ENCODE measurements around the gene DPPA3.
"Not testable (repeated sequence)": the region's sequence is repeated elsewhere in the genome, so short reads cannot be mapped to it uniquely, and the experiment has no call there.

DPPA3 gene

DNA sequence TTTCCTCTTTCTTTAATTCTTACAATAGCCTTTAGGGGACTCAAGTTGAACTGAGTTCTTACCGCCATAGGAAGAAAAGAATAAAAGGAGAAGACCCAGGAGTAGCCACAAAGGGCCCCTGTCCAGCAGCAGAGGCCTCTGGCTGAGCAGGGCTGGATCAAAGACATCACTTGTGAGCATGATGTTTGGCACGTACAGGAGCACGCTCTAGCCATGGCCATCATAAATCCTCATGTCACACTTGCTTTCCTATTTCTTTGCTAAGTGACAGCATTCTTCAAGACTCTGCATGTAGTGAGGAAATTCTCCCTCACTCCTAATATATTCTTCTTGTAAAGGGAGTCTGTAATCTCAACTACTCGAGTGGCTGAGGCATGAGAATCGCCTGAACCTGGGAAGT, 20.3 kb downstream of the DPPA3 start:
- no peak for DNase-seq

DNA sequence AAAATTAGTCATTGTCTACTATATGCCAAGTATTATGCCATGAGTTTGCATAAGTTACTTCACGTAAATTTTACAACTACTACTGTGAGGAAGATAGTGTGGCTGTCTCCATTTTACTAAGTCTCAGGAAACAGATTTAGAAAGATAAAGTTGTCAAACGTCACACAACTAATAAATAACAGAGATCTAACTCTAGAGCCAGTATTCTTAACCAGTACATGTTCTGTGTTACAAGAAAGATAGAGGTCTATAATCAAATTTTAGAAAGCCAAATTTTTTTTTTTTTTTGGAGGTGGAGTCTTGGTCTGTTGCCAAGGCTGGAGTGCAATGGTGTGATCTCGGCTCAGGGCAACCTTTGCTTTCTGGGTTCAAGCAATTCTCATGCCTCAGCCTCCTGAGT, 21.8 kb downstream of the DPPA3 start:
- no peak for DNase-seq

DNA sequence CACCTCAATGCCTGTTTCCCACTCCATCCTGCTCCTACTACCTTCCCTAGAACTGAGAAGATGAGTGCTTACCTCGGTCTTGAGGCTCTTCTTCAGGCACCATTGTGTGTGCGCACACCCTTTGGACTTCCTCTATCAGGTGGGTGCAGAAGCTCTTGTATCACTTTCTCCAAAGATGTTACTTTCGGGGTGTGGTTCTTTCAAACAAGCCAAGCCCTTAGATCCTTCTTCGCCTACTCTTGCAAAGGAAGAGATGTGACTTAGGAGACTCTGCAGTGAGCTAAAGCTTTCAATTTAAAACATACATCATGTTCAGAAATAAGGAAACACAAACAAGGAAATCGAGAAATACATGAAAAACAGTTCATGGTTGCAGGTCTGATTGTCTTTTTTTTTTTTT, 36.0 kb downstream of the DPPA3 start, which contains the start of gene CLEC4C:
Gene CLEC4C (minus strand): TSS at position 130 of the 400 bp plus-strand sequence. CDS start 27 bp downstream, at position 103.
- DNase-seq = no peak

DNA sequence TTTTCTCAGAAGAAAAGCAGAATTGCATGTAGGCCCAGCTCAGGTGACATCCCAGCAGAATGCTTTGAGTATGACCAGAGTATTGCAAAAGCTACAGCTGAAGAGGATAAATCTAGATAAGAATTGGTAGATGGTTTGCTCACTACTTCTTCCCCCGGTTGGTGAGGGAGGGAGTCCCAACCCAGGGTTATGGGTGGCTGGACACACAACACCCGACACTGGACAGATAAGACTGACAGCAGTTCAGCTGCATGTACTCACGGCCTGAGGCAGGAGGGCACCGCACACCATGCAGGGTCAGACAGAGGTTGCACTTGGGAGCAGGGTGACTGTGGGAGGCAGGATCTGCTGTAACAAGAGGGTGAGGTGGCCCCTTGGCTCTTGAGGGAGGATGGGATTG, 37.6 kb downstream of the DPPA3 start:
- no peak for DNase-seq

DNA sequence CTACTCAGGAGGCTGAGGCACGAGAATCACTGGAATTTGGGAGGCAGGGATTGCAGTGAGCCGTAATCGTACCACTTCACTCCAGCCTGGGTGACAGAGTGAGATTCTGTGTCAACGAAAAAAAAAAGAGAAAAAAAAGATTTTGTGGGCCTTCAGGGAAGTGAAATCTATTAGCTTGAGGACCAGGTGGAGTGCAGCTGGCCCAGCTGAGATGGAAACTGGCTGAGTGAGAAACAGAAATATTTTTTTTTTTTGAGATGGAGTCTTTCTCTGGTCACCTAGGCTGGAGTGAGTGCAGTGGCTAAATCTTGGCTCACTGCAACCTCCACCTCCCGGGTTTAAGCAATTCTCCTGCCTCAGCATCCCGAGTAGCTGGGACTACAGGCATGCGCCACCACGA, 38.2 kb downstream of the DPPA3 start:
- DNase-seq = no peak

DNA sequence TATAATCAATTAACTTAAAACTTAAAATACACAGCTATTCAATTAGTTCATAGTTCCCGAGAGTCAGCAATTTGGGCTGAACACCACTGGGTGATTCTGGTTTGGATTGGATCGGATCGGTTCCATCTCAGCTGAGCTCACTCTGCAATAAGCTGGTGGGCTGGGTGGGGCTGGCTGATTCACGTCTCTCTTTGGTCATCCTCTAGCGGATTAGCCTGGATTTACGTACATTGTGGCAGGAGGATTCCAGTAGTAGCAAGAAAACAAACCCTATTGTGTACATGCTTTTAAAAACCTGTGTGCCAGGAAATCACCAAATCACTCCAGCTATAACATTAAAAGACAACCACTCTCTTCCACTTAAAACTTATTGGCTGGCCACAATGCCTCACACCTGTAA, 39.1 kb downstream of the DPPA3 start:
- DNase-seq = no peak

DNA sequence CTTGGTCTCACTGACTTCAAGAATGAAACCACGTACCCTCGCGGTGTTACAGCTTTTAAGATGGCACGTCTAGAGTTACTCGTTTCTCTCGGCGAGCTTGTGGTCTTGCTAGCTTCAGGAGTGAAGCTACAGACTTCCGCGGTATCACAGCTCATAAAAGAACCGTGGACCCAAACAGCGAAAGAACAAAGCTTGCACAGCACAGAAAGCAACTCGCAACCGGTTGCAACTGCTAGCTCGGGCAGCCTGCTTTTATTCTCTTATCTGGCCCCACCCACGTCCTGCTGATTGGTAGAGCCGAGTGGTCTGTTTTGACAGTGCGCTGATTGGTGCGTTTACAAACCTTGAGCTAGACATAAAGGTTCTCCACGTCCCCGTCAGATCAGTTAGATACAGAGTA, 40.2 kb downstream of the DPPA3 start:
- no peak for DNase-seq

DNA sequence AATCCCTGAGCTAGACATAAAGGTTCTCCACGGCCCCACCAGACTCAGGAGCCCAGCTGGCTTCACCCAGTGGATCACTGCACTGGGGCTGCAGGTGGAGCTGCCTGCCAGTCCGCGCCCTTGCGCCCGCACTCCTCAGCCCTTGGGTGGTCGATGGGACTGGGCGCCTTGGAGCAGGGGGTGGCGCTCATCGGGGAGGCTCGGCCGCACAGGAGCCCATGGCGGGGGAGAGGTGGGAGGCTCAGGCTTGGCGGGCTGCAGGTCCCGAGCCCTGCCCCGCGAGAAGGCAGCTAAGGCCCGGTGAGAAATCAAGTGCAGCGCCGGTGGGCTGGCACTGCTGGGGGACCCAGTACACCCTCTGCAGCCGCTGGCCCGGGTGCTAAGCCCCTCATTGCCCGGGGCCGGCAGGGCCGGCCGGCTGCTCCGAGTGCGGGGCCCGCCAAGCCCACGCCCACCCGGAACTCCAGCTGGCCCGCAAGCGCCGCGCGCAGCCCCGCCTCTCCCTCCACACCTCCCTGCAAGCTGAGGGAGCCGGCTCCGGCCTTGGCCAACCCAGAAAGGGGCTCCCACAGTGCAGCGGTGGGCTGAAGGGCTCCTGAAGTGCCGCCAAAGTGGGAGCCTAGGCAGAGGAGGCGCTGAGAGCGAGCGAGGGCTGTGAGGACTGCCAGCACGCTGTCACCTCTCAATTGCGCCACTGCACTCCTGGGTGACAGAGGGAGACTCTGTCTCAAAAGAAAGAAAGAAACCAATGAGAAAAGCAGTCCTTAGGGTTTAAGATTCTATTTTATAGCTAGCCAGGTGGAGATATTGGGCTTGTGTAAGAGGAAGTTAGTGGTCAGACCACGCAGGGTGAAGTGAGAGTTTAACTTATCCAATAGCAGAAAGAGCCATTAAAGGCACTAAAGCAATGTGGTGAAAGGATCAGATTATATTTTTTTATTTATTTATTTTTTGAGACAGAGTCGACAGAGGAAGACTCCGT, 41.0 kb downstream of the DPPA3 start:
- not testable (repeated sequence) for DNase-seq

DNA sequence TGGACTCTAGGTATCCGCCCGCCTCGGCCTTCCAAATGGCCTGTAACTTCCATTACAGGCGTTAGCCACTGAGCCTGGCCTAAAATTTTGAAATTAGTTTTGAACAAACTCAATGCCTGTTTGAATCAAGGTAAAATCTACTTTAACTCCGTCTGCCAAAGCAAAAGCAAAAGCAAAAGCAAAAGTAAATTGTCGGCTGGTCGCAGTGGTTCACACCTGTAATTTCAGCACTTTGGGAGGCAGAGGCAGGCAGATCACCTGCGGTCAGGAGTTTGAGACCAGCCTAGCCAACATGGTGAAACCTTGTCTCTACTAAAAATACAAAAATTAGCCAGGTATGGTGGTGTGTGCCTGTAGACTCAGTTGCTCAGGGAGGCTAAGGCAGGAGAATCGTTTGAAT, 44.4 kb downstream of the DPPA3 start:
- not testable (repeated sequence) for DNase-seq

DNA sequence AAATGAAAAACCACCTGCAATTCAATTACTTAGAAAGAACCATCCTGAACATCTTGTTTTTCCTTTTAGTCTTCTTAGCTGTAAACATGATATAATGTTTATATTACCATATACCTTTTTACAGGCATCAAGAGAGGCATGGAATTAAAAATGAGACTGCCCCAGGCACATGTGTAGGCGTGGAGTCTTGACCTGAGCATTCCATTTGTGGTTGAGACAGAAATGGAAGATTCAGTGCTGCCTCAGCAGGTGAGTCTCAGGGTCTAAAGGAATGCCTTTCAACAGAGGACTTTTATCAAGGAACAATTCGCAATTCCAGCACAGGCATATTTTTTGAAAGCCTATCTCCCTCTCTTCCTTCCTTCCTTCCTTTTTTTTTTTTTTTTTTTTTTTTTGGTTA, 45.8 kb downstream of the DPPA3 start:
- no peak for DNase-seq

DNA sequence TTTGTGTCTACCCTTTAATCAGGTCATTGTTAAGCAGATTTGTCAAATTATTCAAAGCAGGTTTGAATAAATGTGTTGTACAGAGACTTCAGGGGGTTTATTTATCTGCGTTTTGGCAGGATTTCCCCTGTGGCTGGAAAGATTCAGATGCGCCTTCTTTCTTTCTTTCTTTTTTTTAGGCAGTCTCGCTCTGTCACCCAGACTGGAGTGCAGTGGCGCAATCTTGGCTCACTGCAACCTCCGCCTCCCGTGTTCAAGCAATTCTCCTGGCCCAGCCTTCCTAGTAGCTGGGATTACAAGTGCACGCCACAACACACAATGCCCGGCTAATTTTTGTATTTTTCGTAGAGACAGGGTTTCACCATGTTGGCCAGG, 47.5 kb downstream of the DPPA3 start:
- DNase-seq = no peak

Data from SIG-M5 (cell line).